ENCODE results near the gene IFI16. TPM values are rescaled to one million over a fixed set of nuclear protein-coding genes. Genes with fewer than 3 reads are reported as not detected.
"Not testable (repeated sequence)": the region's sequence is repeated elsewhere in the genome, so short reads cannot be mapped to it uniquely, and the experiment has no call there.

The IFI16 gene
- total RNA-seq, 1 donor from 2014 or later = 34.0 TPM

DNA sequence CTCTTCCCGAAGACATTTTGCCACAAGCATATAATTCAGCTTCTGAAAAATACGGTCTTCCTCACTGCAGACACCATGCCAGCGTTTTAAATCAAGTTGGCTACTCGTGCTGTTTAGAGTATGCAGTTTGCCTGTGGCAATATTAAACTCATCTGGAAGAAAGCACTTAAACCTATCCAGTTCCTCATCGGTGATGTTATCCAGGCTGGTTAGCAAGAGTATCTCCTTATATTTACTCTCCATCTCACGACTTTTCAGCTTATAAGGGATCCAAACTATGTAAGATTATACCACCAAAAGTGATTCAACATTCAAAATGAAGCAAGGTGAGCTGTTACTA, 9.7 kb upstream of the IFI16 start:
- FAIRE-seq (no peak), DNase-seq (ENCODE audit: low read depth) (no peak)
- Histone ChIP-seq H3K36me3 (ENCODE audit: control insufficient read depth, insufficient read depth, low read length) (no peaks in the 10 kb centered on the region), H3K4me3 (ENCODE audit: low read depth, low read length) (peak overlapping the region; percentile 29), H3K27me3 (ENCODE audit: control insufficient read depth, insufficient read depth, low read length) (no peaks in the 10 kb centered on the region)
- TF ChIP-seq, protein P1, sequence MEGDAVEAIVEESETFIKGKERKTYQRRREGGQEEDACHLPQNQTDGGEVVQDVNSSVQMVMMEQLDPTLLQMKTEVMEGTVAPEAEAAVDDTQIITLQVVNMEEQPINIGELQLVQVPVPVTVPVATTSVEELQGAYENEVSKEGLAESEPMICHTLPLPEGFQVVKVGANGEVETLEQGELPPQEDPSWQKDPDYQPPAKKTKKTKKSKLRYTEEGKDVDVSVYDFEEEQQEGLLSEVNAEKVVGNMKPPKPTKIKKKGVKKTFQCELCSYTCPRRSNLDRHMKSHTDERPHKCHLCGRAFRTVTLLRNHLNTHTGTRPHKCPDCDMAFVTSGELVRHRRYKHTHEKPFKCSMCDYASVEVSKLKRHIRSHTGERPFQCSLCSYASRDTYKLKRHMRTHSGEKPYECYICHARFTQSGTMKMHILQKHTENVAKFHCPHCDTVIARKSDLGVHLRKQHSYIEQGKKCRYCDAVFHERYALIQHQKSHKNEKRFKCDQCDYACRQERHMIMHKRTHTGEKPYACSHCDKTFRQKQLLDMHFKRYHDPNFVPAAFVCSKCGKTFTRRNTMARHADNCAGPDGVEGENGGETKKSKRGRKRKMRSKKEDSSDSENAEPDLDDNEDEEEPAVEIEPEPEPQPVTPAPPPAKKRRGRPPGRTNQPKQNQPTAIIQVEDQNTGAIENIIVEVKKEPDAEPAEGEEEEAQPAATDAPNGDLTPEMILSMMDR (IDR thresholded peaks at IDR 0.05; ENCODE audit: insufficient read depth, low read length, severe bottlenecking) = no peak

DNA sequence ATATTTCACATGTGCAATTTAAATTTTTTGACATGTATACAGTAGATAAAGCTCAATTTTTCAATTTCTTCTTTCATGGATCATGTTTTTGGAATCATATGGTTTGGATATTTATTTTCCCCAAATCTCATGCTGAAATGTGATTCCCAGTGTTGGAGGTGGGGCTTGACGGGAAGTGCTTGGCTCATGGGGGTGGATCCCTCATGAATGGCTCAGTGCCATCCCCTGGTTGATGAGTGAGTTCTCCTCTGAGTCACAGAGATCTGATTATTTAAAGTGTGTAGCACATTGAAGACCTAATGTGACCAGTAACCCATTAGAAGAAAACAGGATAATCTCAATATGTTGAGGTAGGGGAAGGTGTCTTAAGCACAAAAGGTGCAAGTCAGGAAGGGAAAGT, 9.1 kb upstream of the IFI16 start:
- H3K36me3 ChIP-seq (ENCODE audit: control insufficient read depth, insufficient read depth, low read length) = no peaks in the 10 kb centered on the region
- H3K4me3 ChIP-seq (ENCODE audit: low read depth, low read length) = no peak overlapping the region
- H3K27me3 ChIP-seq (ENCODE audit: control insufficient read depth, insufficient read depth, low read length) = no peaks in the 10 kb centered on the region
- FAIRE-seq = peak; percentile 18
- TF ChIP-seq, protein P1 (IDR thresholded peaks at IDR 0.05; ENCODE audit: insufficient read depth, low read length, severe bottlenecking) = no peak
- peak; percentile 95 for DNase-seq (ENCODE audit: low read depth)

- Histone ChIP-seq H3K36me3 (ENCODE audit: control insufficient read depth, insufficient read depth, low read length) (no peaks in the 10 kb centered on the region), H3K4me3 (ENCODE audit: low read depth, low read length) (no peak overlapping the region), H3K27me3 (ENCODE audit: control insufficient read depth, insufficient read depth, low read length) (no peaks in the 10 kb centered on the region)
- FAIRE-seq (no peak), DNase-seq (ENCODE audit: low read depth) (no peak)
- TF ChIP-seq, protein P1 (IDR thresholded peaks at IDR 0.05; ENCODE audit: insufficient read depth, low read length, severe bottlenecking) = no peak
Observed at GRCh38 chr1:159005161-159005560, 4.5 kb upstream of the IFI16 start.

DNA sequence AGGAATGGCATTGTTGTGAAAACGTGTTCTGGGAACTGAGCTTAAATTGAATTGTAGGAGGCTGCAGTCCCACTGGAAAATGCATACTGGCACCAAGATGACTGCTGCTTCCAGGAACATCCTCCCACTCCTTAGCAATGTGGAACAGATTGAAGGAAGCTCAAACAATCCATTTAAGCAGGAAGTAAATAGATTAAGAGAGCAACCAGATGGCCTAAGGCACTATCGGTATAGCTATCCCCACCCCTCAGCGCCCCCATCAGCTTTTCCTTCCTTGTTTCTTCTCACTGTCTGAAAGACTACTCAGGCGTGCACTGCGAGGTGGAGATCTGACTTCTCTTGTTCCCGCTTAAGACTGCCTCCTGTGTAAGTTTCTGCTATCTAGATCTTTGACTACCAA, 4.0 kb upstream of the IFI16 start:
- TF ChIP-seq, protein P1 (IDR thresholded peaks at IDR 0.05; ENCODE audit: insufficient read depth, low read length, severe bottlenecking) = no peak
- Histone ChIP-seq H3K36me3 (ENCODE audit: control insufficient read depth, insufficient read depth, low read length) (no peaks in the 10 kb centered on the region), H3K4me3 (ENCODE audit: low read depth, low read length) (no peak overlapping the region), H3K27me3 (ENCODE audit: control insufficient read depth, insufficient read depth, low read length) (no peaks in the 10 kb centered on the region)
- DNase-seq (ENCODE audit: low read depth) = no peak
- no peak for FAIRE-seq

DNA sequence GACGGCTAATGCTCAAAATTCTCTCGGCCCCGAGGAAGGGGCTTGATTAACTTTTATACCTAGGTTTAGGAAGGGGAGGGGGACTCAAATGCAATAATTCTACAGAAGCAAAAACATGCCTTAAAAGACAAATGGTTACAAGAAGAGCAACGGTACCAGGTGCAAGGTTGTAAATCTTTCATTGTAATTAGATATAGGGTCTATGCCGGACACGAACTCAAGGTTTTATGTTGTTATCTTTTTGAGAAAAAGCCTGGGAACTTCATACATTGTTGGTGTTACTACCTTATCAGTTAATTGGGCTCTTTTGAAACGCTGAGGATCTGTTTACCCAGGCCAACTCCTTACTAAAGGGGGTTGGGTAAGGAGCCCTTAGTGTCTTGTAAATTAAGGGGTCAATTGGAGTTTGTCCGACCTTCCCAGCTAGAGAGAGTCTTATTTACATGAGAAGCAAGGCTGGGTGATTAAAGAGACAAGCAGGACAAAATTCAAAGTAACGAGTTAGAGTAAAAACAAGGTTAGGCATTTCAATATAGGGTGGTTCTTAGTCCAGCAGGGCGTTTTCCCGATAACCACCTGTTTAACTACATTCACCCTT, 3.4 kb upstream of the IFI16 start:
- H3K27me3 ChIP-seq (ENCODE audit: control insufficient read depth, insufficient read depth, low read length); DNase-seq (ENCODE audit: low read depth); H3K36me3 ChIP-seq (ENCODE audit: control insufficient read depth, insufficient read depth, low read length); H3K4me3 ChIP-seq (ENCODE audit: low read depth, low read length); FAIRE-seq: not testable (repeated sequence)

- Histone ChIP-seq H3K36me3 (ENCODE audit: control insufficient read depth, insufficient read depth, low read length) (no peaks in the 10 kb centered on the region), H3K27me3 (ENCODE audit: control insufficient read depth, insufficient read depth, low read length) (no peaks in the 10 kb centered on the region), H3K4me3 (ENCODE audit: low read depth, low read length) (no peak overlapping the region)
- FAIRE-seq (no peak), DNase-seq (ENCODE audit: low read depth) (no peak)
- TF ChIP-seq, protein P1 (IDR thresholded peaks at IDR 0.05; ENCODE audit: insufficient read depth, low read length, severe bottlenecking) = no peak
Observed at GRCh38 chr1:159007726-159008125, 2.0 kb upstream of the IFI16 start.

All from bronchial epithelial cell (primary cell).